Stimulated activated CD4-positive, alpha-beta T cell treated with anti-CD3 and anti-CD28 coated beads, Interleukin-15, amount 100 ng/mL, for 1 hour (primary cell): Measurements from ENCODE around the gene HPN.
"Not testable (repeated sequence)": the region's sequence is repeated elsewhere in the genome, so short reads cannot be mapped to it uniquely, and the experiment has no call there.

Experiments
- DNase-seq, 2 donors: peaks; one replicate each; pipeline ENCODE4 v3.0.0-alpha.2; 2020; ENCODE audit warnings: low read depth in 1 of 2, low spot score in 1 of 2

The HPN gene

DNA sequence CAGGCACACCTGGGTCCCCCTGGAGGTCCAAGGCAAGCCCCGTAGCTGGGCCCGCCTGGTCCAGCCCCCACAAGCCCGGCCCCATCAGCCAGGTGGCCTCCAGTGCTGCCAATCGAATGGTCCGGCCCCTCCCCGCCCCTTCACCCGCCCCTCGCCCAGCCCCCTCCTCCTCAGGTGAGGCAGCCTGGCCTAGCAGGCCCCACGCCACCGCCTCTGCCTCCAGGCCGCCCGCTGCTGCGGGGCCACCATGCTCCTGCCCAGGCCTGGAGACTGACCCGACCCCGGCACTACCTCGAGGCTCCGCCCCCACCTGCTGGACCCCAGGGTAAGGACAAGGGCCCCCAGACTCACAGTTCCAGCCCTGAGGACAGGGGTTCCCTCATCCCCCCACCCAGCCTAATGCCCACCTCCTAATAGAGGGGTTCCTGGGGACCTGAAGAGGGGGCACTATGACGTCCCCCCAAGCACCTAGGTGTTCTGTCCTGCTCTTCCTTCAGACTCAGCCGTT is at the start of gene HPN:
Gene HPN, plus strand, starts transcription at position 174 of the 508 bp plus-strand sequence. CDS start 786 bp downstream, outside the sequence.
- no peak for DNase-seq

GRCh38 chr19:34992582-34992981 is 48.9 kb upstream of the HPN start:
- not testable (repeated sequence) for DNase-seq

- no peak for DNase-seq
Observed at GRCh38 chr19:34994286-34994642, 47.3 kb upstream of the HPN start.

- no peak for DNase-seq
Observed at GRCh38 chr19:34994643-34995541, 46.6 kb upstream of the HPN start.

GRCh38 chr19:34995551-34995950 is 46.0 kb upstream of the HPN start:
- DNase-seq, result no peak

GRCh38 chr19:34997071-34997617 is 44.4 kb upstream of the HPN start:
- DNase-seq, result no peak

- not testable (repeated sequence) for DNase-seq
Observed at GRCh38 chr19:34998224-34998623, 43.3 kb upstream of the HPN start.

GRCh38 chr19:34998777-34999497 is 42.6 kb upstream of the HPN start:
- DNase-seq, result no peak

DNA sequence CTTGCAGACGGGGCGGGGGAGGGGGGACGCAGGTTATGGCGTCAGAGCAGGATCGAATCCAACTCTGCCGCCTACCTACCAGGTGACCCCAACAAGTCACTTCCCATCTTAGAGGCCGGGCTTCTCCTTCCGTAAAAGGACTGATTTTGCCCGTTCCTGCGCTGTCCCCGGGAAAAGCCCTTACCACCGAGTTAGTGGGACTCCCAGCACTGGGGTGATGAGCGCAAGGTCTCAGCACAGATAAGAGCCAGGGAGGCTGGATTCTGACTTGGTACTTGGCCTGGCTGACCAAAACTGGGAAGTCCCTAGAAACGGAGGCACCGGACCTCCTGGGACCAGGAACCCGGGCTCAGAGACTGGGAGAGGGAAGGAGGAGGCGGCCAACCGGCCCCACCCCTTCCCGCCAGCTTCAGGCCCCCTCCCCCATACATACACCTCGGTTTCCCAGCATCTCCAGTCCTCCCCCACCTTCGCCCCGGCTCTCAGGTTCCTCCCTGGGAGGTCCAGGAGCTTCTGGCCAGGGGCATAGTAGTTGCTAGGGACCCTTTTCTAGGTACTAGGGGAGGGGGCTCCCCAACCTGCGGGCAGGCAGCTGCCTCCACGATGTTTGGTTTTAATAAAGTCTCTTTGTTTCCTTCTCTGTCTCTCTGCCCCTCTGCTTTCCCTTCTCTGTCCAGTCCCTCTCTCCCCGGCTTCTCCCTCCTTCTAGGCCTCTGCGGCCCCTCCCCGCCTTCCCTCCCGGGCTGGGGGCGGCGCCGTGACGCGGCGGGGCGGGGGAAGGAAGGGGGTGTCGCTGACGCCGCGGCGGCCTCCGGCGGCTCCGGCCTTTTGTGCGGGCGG is 41.8 kb upstream of the HPN start, which contains the start of gene GRAMD1A:
Gene GRAMD1A, plus strand, starts transcription at position 826 of the 840 bp plus-strand sequence. CDS start 156 bp downstream, outside the sequence.
- peak; percentile 44 to 71 for DNase-seq

- no peak for DNase-seq
Observed at GRCh38 chr19:35000338-35000646, 41.2 kb upstream of the HPN start.

- peak; percentile 20 to 34 for DNase-seq
Observed at GRCh38 chr19:35000647-35001501, 40.6 kb upstream of the HPN start.

GRCh38 chr19:35002037-35002535 is 39.4 kb upstream of the HPN start:
- DNase-seq, result no peak

- DNase-seq, result no peak
Observed at GRCh38 chr19:35004517-35005255, 36.8 kb upstream of the HPN start.

DNA sequence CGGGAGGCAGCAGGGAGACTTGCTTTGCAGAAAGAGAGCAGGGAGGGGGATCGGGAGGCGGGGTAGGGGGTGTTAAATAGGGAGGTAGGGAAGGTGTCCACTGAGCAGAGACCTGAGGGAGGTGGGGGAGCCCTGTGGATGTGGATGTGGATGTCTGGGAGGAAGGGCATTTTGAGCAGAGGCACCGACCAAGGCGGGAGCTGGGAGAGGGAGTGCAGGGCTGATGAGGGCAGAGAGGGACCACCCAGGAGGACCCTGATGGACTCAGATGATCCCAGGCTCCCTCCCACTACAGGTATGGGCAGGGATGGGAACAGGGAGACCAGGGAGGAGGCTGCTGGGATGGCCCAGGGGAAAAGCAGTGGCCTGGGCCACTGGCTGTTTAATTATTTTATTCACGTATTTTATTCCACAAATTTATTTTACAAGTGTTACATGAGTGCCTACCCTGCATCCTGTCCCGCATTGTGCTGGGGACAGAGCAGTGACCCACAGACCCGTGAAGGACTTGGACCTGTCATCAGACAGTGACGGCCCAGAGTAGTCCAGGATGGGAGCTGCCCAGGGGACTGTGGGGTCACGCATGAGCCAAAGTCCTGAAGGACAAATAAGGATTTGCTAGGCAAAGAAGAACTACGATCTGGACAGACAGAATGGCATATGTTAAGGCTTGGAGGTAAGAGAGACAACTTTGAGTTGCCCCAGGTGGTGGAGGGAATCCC is 36.1 kb upstream of the HPN start:
- no peak for DNase-seq

DNA sequence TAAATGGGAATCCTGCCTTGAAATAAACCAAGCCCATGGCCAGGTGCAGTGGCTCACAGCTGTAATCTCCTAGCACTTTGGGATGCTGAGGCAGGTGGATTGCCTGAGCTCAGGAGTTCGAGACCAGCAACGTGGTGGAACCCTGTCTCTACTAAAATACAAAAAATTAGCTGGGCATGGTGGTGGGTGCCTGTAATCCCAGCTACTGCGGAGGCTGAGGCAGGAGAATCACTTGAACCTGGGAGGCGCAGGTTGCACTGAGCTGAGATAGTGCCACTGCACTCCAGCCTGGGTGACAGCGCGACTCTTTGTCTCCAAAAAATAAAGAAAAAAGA is 35.5 kb upstream of the HPN start:
- not testable (repeated sequence) for DNase-seq

DNA sequence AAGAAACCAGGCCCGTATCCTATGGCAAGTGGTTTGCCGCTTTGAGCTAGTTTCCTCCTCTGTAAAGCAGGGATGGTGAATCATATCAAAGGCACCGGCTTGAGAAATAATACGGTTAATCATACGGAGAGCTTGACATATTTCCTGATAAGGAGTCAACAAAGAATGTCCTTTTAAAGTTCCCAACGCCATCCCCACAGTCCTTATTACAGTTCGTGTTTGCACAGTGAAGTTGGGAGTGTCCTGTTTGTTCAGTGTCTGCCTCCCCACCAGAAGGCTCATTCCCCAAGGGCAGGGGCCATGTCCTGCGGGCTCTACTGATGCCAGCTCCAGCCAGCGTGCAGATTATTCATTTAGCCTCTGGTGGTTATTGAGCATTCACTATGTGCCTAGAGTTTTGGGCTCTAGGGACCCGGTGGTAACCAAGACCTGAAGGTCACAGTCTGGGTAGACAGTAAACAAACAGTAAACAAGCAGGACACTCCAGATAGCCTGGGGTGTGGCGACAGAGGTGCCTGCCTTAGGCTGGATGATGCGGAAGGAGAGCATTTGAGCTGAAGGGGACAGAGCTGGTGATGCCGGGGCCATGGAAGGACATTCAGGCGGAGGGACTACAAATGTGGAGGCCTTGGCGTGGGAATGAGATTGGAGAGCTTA is 35.1 kb upstream of the HPN start:
- DNase-seq, result no peak

DNA sequence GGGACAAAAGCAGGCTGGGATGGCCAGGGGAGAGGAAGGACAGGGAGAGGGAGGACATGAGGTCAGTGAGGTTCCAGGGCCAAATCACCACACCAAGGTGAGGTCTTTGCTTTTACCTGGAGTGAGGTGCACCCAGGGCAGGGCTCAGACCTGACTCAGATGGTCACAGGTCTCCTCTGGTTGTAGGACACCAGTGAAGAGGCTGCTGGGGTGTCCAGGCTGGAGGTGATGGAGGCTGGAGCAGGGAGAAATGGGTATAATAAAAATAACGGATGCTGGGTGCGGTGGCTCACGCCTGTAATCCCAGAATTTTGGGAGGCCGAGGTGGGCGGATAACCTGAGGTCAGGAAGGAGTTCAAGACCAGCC is 34.5 kb upstream of the HPN start:
- DNase-seq, result no peak

DNA sequence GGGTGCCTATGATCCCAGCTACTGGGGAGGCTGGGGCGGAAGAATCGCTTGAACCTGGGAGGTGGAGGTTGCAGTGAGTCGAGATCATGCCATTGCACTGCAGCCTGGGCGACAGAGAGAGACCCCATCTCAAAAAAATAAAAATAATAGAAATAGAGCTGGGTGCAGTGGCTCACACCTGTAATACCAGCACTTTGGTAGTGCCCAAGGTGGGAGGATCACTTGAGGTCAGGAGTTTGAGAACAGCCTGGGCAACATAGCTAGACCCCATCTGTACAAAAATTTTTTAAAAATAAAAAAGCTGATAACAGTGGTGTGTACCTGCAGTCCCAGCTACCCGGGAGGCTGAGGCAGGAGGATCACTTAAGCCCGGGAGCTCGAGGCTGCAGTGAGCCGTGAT is 34.1 kb upstream of the HPN start:
- DNase-seq, result not testable (repeated sequence)
